ENCODE measurements around the gene BTBD6.

DNA sequence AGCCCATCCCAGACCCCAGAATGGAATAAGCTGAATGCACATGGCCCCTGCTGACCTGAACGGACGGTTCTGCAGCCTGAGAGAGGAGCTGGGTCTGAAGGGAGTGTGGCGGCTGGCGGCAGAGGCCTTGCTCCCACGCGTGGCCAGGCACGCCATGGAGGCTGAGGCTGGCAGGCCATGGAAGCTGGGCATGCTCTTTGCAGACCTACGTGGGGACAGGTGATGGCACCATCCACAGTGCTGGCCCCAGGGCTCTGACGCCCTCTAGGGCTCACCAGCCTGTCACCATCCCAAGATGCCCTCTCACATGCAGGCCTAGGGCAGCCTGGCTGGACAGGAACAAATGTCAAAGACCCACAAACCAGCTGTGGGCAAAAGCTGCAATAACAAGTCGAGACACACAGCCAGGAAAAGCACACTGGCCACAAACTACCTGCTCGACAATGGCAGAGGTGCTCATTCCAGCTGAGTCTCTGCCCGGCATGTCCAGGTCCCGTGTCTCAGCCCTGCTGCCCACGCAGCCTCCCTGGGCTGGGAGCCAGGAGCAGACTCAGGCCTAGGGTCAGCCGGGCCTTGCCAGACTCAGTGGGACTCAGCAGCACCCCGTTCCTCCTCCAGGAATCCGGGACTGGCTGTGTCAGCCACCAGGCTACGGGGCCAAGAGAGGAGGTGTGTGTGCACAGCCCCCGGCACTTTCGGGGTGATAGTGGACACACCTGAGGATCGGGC, 19.7 kb downstream of the BTBD6 start:
- TF ChIP-seq, protein P1, sequence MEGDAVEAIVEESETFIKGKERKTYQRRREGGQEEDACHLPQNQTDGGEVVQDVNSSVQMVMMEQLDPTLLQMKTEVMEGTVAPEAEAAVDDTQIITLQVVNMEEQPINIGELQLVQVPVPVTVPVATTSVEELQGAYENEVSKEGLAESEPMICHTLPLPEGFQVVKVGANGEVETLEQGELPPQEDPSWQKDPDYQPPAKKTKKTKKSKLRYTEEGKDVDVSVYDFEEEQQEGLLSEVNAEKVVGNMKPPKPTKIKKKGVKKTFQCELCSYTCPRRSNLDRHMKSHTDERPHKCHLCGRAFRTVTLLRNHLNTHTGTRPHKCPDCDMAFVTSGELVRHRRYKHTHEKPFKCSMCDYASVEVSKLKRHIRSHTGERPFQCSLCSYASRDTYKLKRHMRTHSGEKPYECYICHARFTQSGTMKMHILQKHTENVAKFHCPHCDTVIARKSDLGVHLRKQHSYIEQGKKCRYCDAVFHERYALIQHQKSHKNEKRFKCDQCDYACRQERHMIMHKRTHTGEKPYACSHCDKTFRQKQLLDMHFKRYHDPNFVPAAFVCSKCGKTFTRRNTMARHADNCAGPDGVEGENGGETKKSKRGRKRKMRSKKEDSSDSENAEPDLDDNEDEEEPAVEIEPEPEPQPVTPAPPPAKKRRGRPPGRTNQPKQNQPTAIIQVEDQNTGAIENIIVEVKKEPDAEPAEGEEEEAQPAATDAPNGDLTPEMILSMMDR (IDR thresholded peaks at IDR 0.05; ENCODE audit: low read depth, low read length) = no peak
- TF ChIP-seq POLR2A (IDR thresholded peaks at IDR 0.05; ENCODE audit: extremely low read depth, insufficient read length) = no peak
- no peak for TF ChIP-seq MAX (IDR thresholded peaks at IDR 0.05; ENCODE audit: low read depth, low read length)
- no peak for TF ChIP-seq MYC (IDR thresholded peaks at IDR 0.05; ENCODE audit: low read depth, low read length)

Data from NB4 (cell line).